Esophagus mucosa (tissue), 1 donor: ENCODE results near the gene STARD8. TPM values are rescaled to one million over a fixed set of nuclear protein-coding genes. Genes with fewer than 3 reads are reported as not detected.

Experiments used
- ATAC-seq: fragments of 200-7000 bp; cut with Tn5 transposase; one replicate; pipeline ENCODE4 v1.9.1; 2020
- total RNA-seq: library from RNA; stranded (reverse); gene quantifications from one replicate; pipeline ENCODE4 v1.2.4, GENCODE V29; 2023
- donor health status: DM: yes; HTN: yes; CAD: no.

STARD8 gene
- total RNA-seq, 1 donor from 2014 or later, result 0.96 TPM

DNA sequence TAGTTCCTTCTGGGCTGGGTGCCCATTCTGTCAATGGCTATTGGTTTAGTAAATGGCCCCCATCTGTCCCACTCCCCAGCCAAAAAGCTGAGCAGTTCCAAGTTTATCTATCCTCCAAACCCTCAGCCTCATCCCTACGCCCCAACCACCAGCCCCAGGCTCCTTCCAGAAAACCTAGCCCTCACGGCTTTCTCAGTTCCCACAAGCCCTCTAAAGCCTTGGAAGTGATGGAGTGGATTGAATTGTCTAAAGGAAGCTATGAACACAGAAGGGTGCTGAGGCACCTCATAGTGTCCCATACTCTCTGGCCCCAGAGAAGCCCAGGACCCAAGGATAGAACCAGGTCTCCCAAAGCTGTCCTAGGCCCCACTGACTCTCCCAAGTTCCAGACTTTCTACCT, 105.8 kb downstream of the STARD8 start:
- ATAC-seq, result no peak

GRCh38 chrX:68754406-68754805, 106.9 kb downstream of the STARD8 start:
- no peak for ATAC-seq

DNA sequence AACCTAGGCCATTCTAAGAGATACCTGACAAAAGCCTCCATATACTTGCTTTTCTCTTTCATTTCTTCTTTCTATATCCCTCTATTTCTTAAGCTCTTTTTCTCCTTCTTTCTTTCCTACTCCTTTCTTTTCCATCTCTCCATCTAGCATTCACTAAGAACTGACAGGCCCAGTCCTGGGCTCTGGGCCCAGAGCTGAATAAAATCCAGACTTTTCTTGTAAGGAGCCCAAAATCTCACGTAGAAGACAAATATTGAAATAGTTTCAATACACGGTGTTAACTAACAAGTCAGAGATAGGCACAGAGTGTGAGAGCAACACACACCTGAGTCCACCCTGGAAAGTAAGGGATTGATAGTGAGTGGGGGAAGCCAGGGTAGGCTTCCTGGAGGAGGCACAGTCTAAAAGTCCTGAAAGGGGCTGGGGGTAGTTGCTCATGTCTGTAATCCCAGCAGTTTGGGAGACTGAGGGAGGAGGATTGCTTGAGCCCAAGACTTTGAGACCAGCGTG, 108.2 kb downstream of the STARD8 start:
- ATAC-seq, result no peak

- ATAC-seq, result no peak
Measured at GRCh38 chrX:68757331-68757730, 109.9 kb downstream of the STARD8 start.

DNA sequence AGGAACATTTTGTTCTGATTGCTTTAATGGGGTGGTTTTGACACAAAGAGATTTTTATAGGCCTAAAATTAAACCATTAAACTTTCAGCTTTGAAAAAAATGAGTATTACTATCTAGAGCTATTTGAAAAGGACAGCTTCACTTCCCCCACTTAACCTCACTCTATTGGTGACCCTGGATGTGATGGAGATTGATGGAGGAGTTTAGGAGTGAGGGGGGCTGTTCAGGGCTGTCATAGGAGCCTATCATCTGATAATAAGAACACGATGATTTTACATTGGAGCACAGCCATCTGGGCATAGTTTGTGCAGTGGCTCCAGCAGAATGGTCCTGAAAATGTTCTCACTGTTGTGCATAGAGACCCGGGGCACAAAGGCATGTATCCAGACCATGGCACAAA, 110.3 kb downstream of the STARD8 start:
- ATAC-seq, result no peak

GRCh38 chrX:68758671-68759070, 111.2 kb downstream of the STARD8 start:
- no peak for ATAC-seq

DNA sequence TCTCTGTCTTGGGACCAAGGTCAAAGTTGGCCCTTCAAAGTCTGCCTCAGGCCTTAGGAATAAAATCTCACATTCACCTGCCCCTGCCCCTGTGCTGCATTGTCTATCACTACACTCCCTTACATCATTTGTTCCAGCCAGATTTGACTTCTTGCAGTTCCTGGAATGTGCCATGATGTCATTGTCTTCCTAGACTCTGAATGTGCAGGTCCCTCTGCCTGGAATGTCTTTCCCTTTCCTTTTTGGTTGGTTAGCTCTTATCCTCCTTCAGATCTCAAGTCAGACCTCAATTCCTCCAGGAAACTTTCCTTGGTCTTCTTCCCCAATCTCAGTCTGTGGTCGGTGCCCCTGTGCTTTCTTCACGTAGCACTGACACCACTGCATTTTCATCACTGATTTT, 113.6 kb downstream of the STARD8 start:
- no peak for ATAC-seq

- ATAC-seq, result no peak
Measured at GRCh38 chrX:68762766-68763165, 115.3 kb downstream of the STARD8 start.

DNA sequence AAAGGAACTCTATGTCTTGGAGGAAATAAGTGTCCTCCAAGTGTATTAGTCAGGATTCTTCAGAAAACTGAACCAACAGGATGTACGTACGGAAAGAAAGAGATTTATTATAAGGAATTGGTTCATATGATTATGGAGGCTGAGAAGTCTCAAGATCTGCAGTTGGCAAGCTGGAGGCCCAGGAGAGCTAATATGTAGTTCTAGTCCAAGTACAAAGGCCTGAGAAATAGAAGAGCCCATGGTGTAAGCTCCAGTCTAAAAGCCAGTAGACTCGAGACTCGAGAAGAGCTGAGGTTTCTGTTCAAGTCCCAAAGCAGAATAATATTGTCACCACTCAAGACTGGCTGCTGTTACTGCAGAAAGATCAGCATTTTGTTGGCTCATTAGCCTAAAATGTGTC, 116.0 kb downstream of the STARD8 start:
- no peak for ATAC-seq

Other genes starting within 250 kb of the STARD8 start
- gene OPHN1, start 214.2 kb upstream of the STARD8 start, total RNA-seq, result 4.7 TPM
- 24.0 TPM for gene YIPF6, start 148.6 kb upstream of the STARD8 start, total RNA-seq
- 35.3 TPM for gene EFNB1, start 181.4 kb downstream of the STARD8 start, total RNA-seq